ENCODE measurements around the gene HSDL1. TPM values are rescaled to one million over a fixed set of nuclear protein-coding genes. Genes with fewer than 3 reads are reported as not detected.
A peak's percentile ranks its signal among the peaks of the same experiment; 100 is the strongest.

The HSDL1 gene
- total RNA-seq, 2 experiments from 2014 or later = 16.3 to 25.1 TPM

GRCh38 chr16:84087001-84087400, 58.0 kb downstream of the HSDL1 start:
- ChIA-PET CTCF (ENCODE audit: unreplicated experiment) (interaction anchor here (0.6 to 2.9 kb wide), 5 partner anchors 29 to 175 kb away, joined by 3 to 13 read pairs (median 3); partner anchors contain the start of genes MBTPS1 and TAF1C), POLR2A (interaction anchor here (0.6 to 1.7 kb wide), 5 partner anchors 14 to 277 kb away, joined by 5 to 7 read pairs (median 5); partner anchors contain the start of gene MBTPS1)
- Histone ChIP-seq H4K20me1 (ENCODE audit: insufficient read depth, low read length) (0 out of 2 replicates have a peak, but pooled peaks cover 3% of the 10 kb centered on the region), H3K79me2 (ENCODE audit: insufficient read depth, low read depth, low read length) (no peaks in the 10 kb centered on the region), H3K9me2 (ENCODE audit: insufficient read depth, low read length) (no peaks in the 10 kb centered on the region), H3K4me1 (ENCODE audit: insufficient read depth, low read length, poor library complexity, severe bottlenecking) (peaks cover 66% of the 10 kb centered on the region), H3K4me3 (ENCODE audit: low read depth, low read length, poor library complexity, severe bottlenecking) (no peak overlapping the region), H3K36me3 (ENCODE audit: insufficient read depth, low read length) (peaks cover 87% of the 10 kb centered on the region), H3K4me2 (ENCODE audit: low read length) (peak overlapping the region; percentile 63), H3K27ac (ENCODE audit: low read depth, low read length, poor library complexity, severe bottlenecking) (peak overlapping the region; percentile 66), H2AFZ (ENCODE audit: low read length) (no peak overlapping the region), H3K9me3 (ENCODE audit: low read length) (no peaks in the 10 kb centered on the region)
- BruUV-seq (replicated peaks) = no TSS peak
- no peak for DNase-seq (ENCODE audit: low spot score)
- intact Hi-C loops (cut with micrococcal nuclease; ENCODE audit: unreplicated experiment) = no loop called here
- no peak for TF ChIP-seq EZH2phosphoT487 (IDR thresholded peaks at IDR 0.05; ENCODE audit: borderline replicate concordance, low read depth, low read length)
- TF ChIP-seq CTCF (conservative IDR thresholded peaks at IDR 0.05; ENCODE audit: low read length) = no peak

GRCh38 chr16:84086341-84086740, 58.6 kb downstream of the HSDL1 start:
- Histone ChIP-seq H3K27ac (ENCODE audit: low read depth, low read length, poor library complexity, severe bottlenecking) (peak overlapping the region; percentile 66), H3K4me3 (ENCODE audit: low read depth, low read length, poor library complexity, severe bottlenecking) (peak overlapping the region; percentile 35), H3K4me1 (ENCODE audit: insufficient read depth, low read length, poor library complexity, severe bottlenecking) (peaks cover 59% of the 10 kb centered on the region), H3K4me2 (ENCODE audit: low read length) (peak overlapping the region; percentile 63), H3K79me2 (ENCODE audit: insufficient read depth, low read depth, low read length) (no peaks in the 10 kb centered on the region), H3K36me3 (ENCODE audit: insufficient read depth, low read length) (peaks cover 87% of the 10 kb centered on the region), H3K9me3 (ENCODE audit: low read length) (no peaks in the 10 kb centered on the region), H3K9me2 (ENCODE audit: insufficient read depth, low read length) (no peaks in the 10 kb centered on the region), H2AFZ (ENCODE audit: low read length) (no peak overlapping the region), H4K20me1 (ENCODE audit: insufficient read depth, low read length) (0 out of 2 replicates have a peak, but pooled peaks cover 3% of the 10 kb centered on the region)
- CTCF ChIA-PET (ENCODE audit: unreplicated experiment) = interaction anchor here (1.2 to 2.9 kb wide), 3 partner anchors 72 to 101 kb away, joined by 3 to 13 read pairs (median 3); partner anchors contain the start of gene TAF1C
- no peak for DNase-seq (ENCODE audit: low spot score)
- TF ChIP-seq CTCF (conservative IDR thresholded peaks at IDR 0.05; ENCODE audit: low read length) = 0 out of 2 replicates have a peak, but pooled peaks have one; percentile 32
- TF ChIP-seq EZH2phosphoT487 (IDR thresholded peaks at IDR 0.05; ENCODE audit: borderline replicate concordance, low read depth, low read length) = no peak
- POLR2A ChIA-PET = interaction anchor here (0.7 to 1.7 kb wide), 2 partner anchors 29 to 47 kb away, joined by 3 to 5 read pairs; no protein-coding TSS in a partner anchor
- BruUV-seq (replicated peaks) = no TSS peak
- intact Hi-C loops (cut with micrococcal nuclease; ENCODE audit: unreplicated experiment) = no loop called here

- ChIA-PET POLR2A (interaction anchor here (0.6 to 1.7 kb wide), 4 partner anchors 29 to 645 kb away, joined by 3 to 5 read pairs (median 3); no protein-coding TSS in a partner anchor), CTCF (ENCODE audit: unreplicated experiment) (interaction anchor here (1.3 to 2.9 kb wide), 3 partner anchors 72 to 101 kb away, joined by 3 to 13 read pairs (median 11); partner anchors contain the start of gene TAF1C)
- peak overlapping the region; percentile 35 for H3K4me3 ChIP-seq (ENCODE audit: low read depth, low read length, poor library complexity, severe bottlenecking)
- no peak overlapping the region for H2AFZ ChIP-seq (ENCODE audit: low read length)
- H3K36me3 ChIP-seq (ENCODE audit: insufficient read depth, low read length) = peaks cover 87% of the 10 kb centered on the region
- H3K79me2 ChIP-seq (ENCODE audit: insufficient read depth, low read depth, low read length) = no peaks in the 10 kb centered on the region
- TF ChIP-seq EZH2phosphoT487 (IDR thresholded peaks at IDR 0.05; ENCODE audit: borderline replicate concordance, low read depth, low read length) = no peak
- no peak for TF ChIP-seq CTCF (conservative IDR thresholded peaks at IDR 0.05; ENCODE audit: low read length)
- peaks cover 59% of the 10 kb centered on the region for H3K4me1 ChIP-seq (ENCODE audit: insufficient read depth, low read length, poor library complexity, severe bottlenecking)
- intact Hi-C loops (cut with micrococcal nuclease; ENCODE audit: unreplicated experiment) = loop anchor here (1.0 to 2.0 kb wide), 3 partner anchors 31 to 89 kb away; partner anchors contain the start of gene MBTPS1
- no peaks in the 10 kb centered on the region for H3K9me3 ChIP-seq (ENCODE audit: low read length)
- peak; percentile 54 for DNase-seq (ENCODE audit: low spot score)
- H4K20me1 ChIP-seq (ENCODE audit: insufficient read depth, low read length) = 0 out of 2 replicates have a peak, but pooled peaks cover 3% of the 10 kb centered on the region
- H3K4me2 ChIP-seq (ENCODE audit: low read length) = peak overlapping the region; percentile 63
- peak overlapping the region; percentile 66 for H3K27ac ChIP-seq (ENCODE audit: low read depth, low read length, poor library complexity, severe bottlenecking)
- no peaks in the 10 kb centered on the region for H3K9me2 ChIP-seq (ENCODE audit: insufficient read depth, low read length)
- BruUV-seq (replicated peaks) = no TSS peak
Measured at GRCh38 chr16:84085773-84086172, 59.2 kb downstream of the HSDL1 start.

Measured in OCI-LY7 (cell line).